ENCODE measurements around the gene APLNR.

APLNR gene

GRCh38 chr11:57276971-57277675 is 40.1 kb upstream of the APLNR start:
- TF ChIP-seq CTCF (IDR thresholded peaks at IDR 0.05; ENCODE audit: low read depth, low read length, missing control alignments), result no peak
- H3K4me3 ChIP-seq (ENCODE audit: low read depth, low read length), result no peak overlapping the region
- DNase-seq, result no peak
- H3K36me3 ChIP-seq (replicated peaks), result no peaks in the 10 kb centered on the region
- H3K27me3 ChIP-seq (replicated peaks), result no peaks in the 10 kb centered on the region
- in situ Hi-C loops (cut with HindIII; ENCODE audit: low pct_ligation_motif_present, low sequenced_read_pairs), result no loop called here
- no peak overlapping the region for H3K27ac ChIP-seq

GRCh38 chr11:57276169-57276970 is 39.3 kb upstream of the APLNR start:
- Histone ChIP-seq H3K4me3 (ENCODE audit: low read depth, low read length) (no peak overlapping the region), H3K27me3 (replicated peaks) (no peaks in the 10 kb centered on the region), H3K27ac (no peak overlapping the region), H3K36me3 (replicated peaks) (no peaks in the 10 kb centered on the region)
- TF ChIP-seq CTCF (IDR thresholded peaks at IDR 0.05; ENCODE audit: low read depth, low read length, missing control alignments), result no peak
- DNase-seq, result no peak
- in situ Hi-C loops (cut with HindIII; ENCODE audit: low pct_ligation_motif_present, low sequenced_read_pairs), result no loop called here

GRCh38 chr11:57275582-57275981 is 38.5 kb upstream of the APLNR start:
- DNase-seq, result no peak
- TF ChIP-seq CTCF (IDR thresholded peaks at IDR 0.05; ENCODE audit: low read depth, low read length, missing control alignments), result no peak
- H3K27me3 ChIP-seq (replicated peaks), result no peaks in the 10 kb centered on the region
- no peak overlapping the region for H3K4me3 ChIP-seq (ENCODE audit: low read depth, low read length)
- no peaks in the 10 kb centered on the region for H3K36me3 ChIP-seq (replicated peaks)
- in situ Hi-C loops (cut with HindIII; ENCODE audit: low pct_ligation_motif_present, low sequenced_read_pairs), result no loop called here
- H3K27ac ChIP-seq, result no peak overlapping the region

- peak; percentile 44 for DNase-seq
- H3K4me3 ChIP-seq (ENCODE audit: low read depth, low read length), result no peak overlapping the region
- no peak overlapping the region for H3K27ac ChIP-seq
- no peaks in the 10 kb centered on the region for H3K27me3 ChIP-seq (replicated peaks)
- TF ChIP-seq CTCF (IDR thresholded peaks at IDR 0.05; ENCODE audit: low read depth, low read length, missing control alignments), result no peak
- no peaks in the 10 kb centered on the region for H3K36me3 ChIP-seq (replicated peaks)
- in situ Hi-C loops (cut with HindIII; ENCODE audit: low pct_ligation_motif_present, low sequenced_read_pairs), result no loop called here
These were observed 38.0 kb upstream of the APLNR start for GRCh38 chr11:57274904-57275498.

- no peak for DNase-seq
- Histone ChIP-seq H3K4me3 (ENCODE audit: low read depth, low read length) (no peak overlapping the region), H3K27me3 (replicated peaks) (no peaks in the 10 kb centered on the region), H3K36me3 (replicated peaks) (no peaks in the 10 kb centered on the region), H3K27ac (no peak overlapping the region)
- in situ Hi-C loops (cut with HindIII; ENCODE audit: low pct_ligation_motif_present, low sequenced_read_pairs), result no loop called here
- TF ChIP-seq CTCF (IDR thresholded peaks at IDR 0.05; ENCODE audit: low read depth, low read length, missing control alignments), result no peak
These were observed 36.5 kb upstream of the APLNR start for GRCh38 chr11:57273448-57274058.

Measured in brain microvascular endothelial cell (primary cell).